Nephron progenitor cell (in vitro differentiated cells): Measurements from ENCODE around the gene SHC4.

Experiments used
- DNase-seq: peaks from one replicate; pipeline ENCODE4 v3.0.0; 2021
- H3K27ac Mint-ChIP-seq: 2 replicates; pipeline ENCODE4 v1.8.0; 2021; ENCODE audit warnings: mild to moderate bottlenecking, moderate library complexity, mixed read lengths
- H3K27me3 Mint-ChIP-seq: 2 replicates; pipeline ENCODE4 v1.8.0; 2021; ENCODE audit warnings: mild to moderate bottlenecking, low read depth, mixed read lengths; ENCODE audit not compliant: poor library complexity
- H3K36me3 Mint-ChIP-seq: 2 replicates; pipeline ENCODE4 v1.8.0; 2021; ENCODE audit warnings: low read depth, mixed read lengths
- H3K4me1 Mint-ChIP-seq: 2 replicates; pipeline ENCODE4 v1.8.0; 2021; ENCODE audit warnings: mixed read lengths
- H3K4me3 Mint-ChIP-seq: 2 replicates; pipeline ENCODE4 v1.8.0; 2021; ENCODE audit warnings: mild to moderate bottlenecking, moderate library complexity, mixed read lengths
- H3K9me3 Mint-ChIP-seq: 2 replicates; pipeline ENCODE4 v1.8.0; 2021; ENCODE audit warnings: mild to moderate bottlenecking, moderate library complexity, mixed read lengths
- CTCF ChIP-seq: fragments of 200-600 bp; sonication (generic); IDR thresholded peaks from 2 replicates; pipeline ENCODE4 v1.5.0; 2021; ENCODE audit warnings: antibody characterized with exemption

Gene SHC4

GRCh38 chr15:48992096-48992495, 28.4 kb upstream of the SHC4 start:
- Mint-ChIP-seq H3K36me3 (peaks cover 44% of the 10 kb centered on the region), H3K9me3 (no peaks in the 10 kb centered on the region), H3K27me3 (no peaks in the 10 kb centered on the region), H3K4me3 (no peak overlapping the region), H3K27ac (peak overlapping the region; percentile 64), H3K4me1 (no peaks in the 10 kb centered on the region)
- DNase-seq: no peak
- TF ChIP-seq CTCF: no peak

GRCh38 chr15:48989170-48989569, 25.5 kb upstream of the SHC4 start:
- Mint-ChIP-seq H3K4me1 (no peaks in the 10 kb centered on the region), H3K9me3 (no peaks in the 10 kb centered on the region), H3K4me3 (no peak overlapping the region), H3K36me3 (peaks cover 24% of the 10 kb centered on the region), H3K27me3 (no peaks in the 10 kb centered on the region), H3K27ac (no peak overlapping the region)
- TF ChIP-seq CTCF: no peak
- DNase-seq: no peak

GRCh38 chr15:48987142-48987541, 23.4 kb upstream of the SHC4 start:
- Mint-ChIP-seq H3K4me3 (no peak overlapping the region), H3K9me3 (no peaks in the 10 kb centered on the region), H3K36me3 (peaks cover 8% of the 10 kb centered on the region), H3K27ac (no peak overlapping the region), H3K4me1 (peaks cover 11% of the 10 kb centered on the region), H3K27me3 (no peaks in the 10 kb centered on the region)
- no peak for DNase-seq
- TF ChIP-seq CTCF: no peak

- Mint-ChIP-seq H3K27ac (no peak overlapping the region), H3K4me3 (no peak overlapping the region), H3K4me1 (peaks cover 15% of the 10 kb centered on the region), H3K9me3 (no peaks in the 10 kb centered on the region), H3K27me3 (peaks cover 1% of the 10 kb centered on the region), H3K36me3 (peaks cover 5% of the 10 kb centered on the region)
- TF ChIP-seq CTCF: no peak
- no peak for DNase-seq
These were observed 22.5 kb upstream of the SHC4 start for GRCh38 chr15:48986240-48986639.

GRCh38 chr15:48985516-48985915, 21.8 kb upstream of the SHC4 start:
- Mint-ChIP-seq H3K27me3 (peaks cover 7% of the 10 kb centered on the region), H3K9me3 (no peaks in the 10 kb centered on the region), H3K4me1 (peaks cover 15% of the 10 kb centered on the region), H3K4me3 (no peak overlapping the region), H3K36me3 (peaks cover 4% of the 10 kb centered on the region), H3K27ac (no peak overlapping the region)
- no peak for DNase-seq
- no peak for TF ChIP-seq CTCF

- no peaks in the 10 kb centered on the region for H3K36me3 Mint-ChIP-seq
- peaks cover 7% of the 10 kb centered on the region for H3K27me3 Mint-ChIP-seq
- no peak overlapping the region for H3K4me3 Mint-ChIP-seq
- peaks cover 15% of the 10 kb centered on the region for H3K4me1 Mint-ChIP-seq
- TF ChIP-seq CTCF: no peak
- no peaks in the 10 kb centered on the region for H3K9me3 Mint-ChIP-seq
- no peak overlapping the region for H3K27ac Mint-ChIP-seq
- no peak for DNase-seq
These were observed 21.2 kb upstream of the SHC4 start for GRCh38 chr15:48984811-48985352.
